HepG2 (cell line): Measurements from ENCODE around the gene MRPS7. TPM values are rescaled to one million over a fixed set of nuclear protein-coding genes. Genes with fewer than 3 reads are reported as not detected.

Experiments used
- ATF5 ChIP-seq: sonication (generic); formaldehyde crosslinking; IDR thresholded peaks from 2 replicates; pipeline ENCODE4 v1.4.0; 2020; ENCODE audit warnings: mild to moderate bottlenecking, low read depth, missing genetic modification reagents
- BRD4 ChIP-seq: sonication (generic); formaldehyde crosslinking; IDR thresholded peaks from 2 replicates; pipeline ENCODE4 v1.4.0; 2020; ENCODE audit warnings: missing genetic modification reagents
- CSRNP1 ChIP-seq: sonication (generic); formaldehyde crosslinking; IDR thresholded peaks from 2 replicates; pipeline ENCODE4 v1.8.1; 2023; ENCODE audit warnings: mild to moderate bottlenecking, missing genetic modification reagents
- CTCF ChIP-seq: sonication (generic); formaldehyde crosslinking; IDR thresholded peaks from 2 replicates; pipeline ENCODE4 v1.5.0; 2020; ENCODE audit warnings: mild to moderate bottlenecking, missing genetic modification reagents, moderate library complexity
- EEA1 ChIP-seq: sonication (generic); formaldehyde crosslinking; IDR thresholded peaks from 2 replicates; pipeline ENCODE4 v1.5.1; 2020; ENCODE audit warnings: mild to moderate bottlenecking, missing genetic modification reagents, borderline replicate concordance
- GPN1 ChIP-seq: sonication (generic); formaldehyde crosslinking; IDR thresholded peaks from 2 replicates; pipeline ENCODE4 v1.5.1; 2020; ENCODE audit warnings: missing genetic modification reagents, borderline replicate concordance
- HNF1B ChIP-seq: sonication (generic); formaldehyde crosslinking; IDR thresholded peaks from 2 replicates; pipeline ENCODE4 v1.5.1; 2020; ENCODE audit warnings: mild to moderate bottlenecking, moderate library complexity, missing genetic modification reagents
- KLF15 ChIP-seq: sonication (generic); formaldehyde crosslinking; IDR thresholded peaks from 2 replicates; pipeline ENCODE4 v1.8.1; 2023; ENCODE audit warnings: borderline replicate concordance, mild to moderate bottlenecking, inconsistent platforms, missing genetic modification reagents, mixed read lengths
- MAF1 ChIP-seq: sonication (generic); formaldehyde crosslinking; IDR thresholded peaks from 2 replicates; pipeline ENCODE4 v1.5.0; 2020; ENCODE audit warnings: missing genetic modification reagents, borderline replicate concordance
- ONECUT2 ChIP-seq: sonication (generic); formaldehyde crosslinking; IDR thresholded peaks from 2 replicates; pipeline ENCODE4 v1.4.0; 2020; ENCODE audit warnings: missing genetic modification reagents
- PREB ChIP-seq: sonication (generic); formaldehyde crosslinking; IDR thresholded peaks from 2 replicates; pipeline ENCODE4 v1.4.0; 2020; ENCODE audit warnings: missing genetic modification reagents
- REPIN1 ChIP-seq: sonication (generic); formaldehyde crosslinking; IDR thresholded peaks from 2 replicates; pipeline ENCODE4 v1.8.0; 2022; ENCODE audit warnings: missing genetic modification reagents, low read depth, mild to moderate bottlenecking, borderline replicate concordance
- SRF ChIP-seq: IDR thresholded peaks from 2 replicates; pipeline ENCODE4 v1.6.1; 2011; ENCODE audit warnings: mild to moderate bottlenecking, low read depth, low read length, moderate library complexity
- ZBTB8A ChIP-seq: sonication (generic); formaldehyde crosslinking; IDR thresholded peaks from 2 replicates; pipeline ENCODE4 v1.4.0; 2020; ENCODE audit warnings: mild to moderate bottlenecking, low read depth, missing genetic modification reagents, borderline replicate concordance
- ZFP36L2 ChIP-seq: sonication (generic); formaldehyde crosslinking; IDR thresholded peaks from 2 replicates; pipeline ENCODE4 v1.4.0; 2020; ENCODE audit warnings: missing genetic modification reagents
- ZFP37 ChIP-seq: sonication (generic); formaldehyde crosslinking; IDR thresholded peaks from 2 replicates; pipeline ENCODE4 v1.4.0; 2020; ENCODE audit warnings: missing genetic modification reagents, borderline replicate concordance
- ZMYM2 ChIP-seq: sonication (generic); formaldehyde crosslinking; IDR thresholded peaks from 2 replicates; pipeline ENCODE4 v1.8.0; 2022; ENCODE audit warnings: mild to moderate bottlenecking, missing genetic modification reagents
- ZNF143 ChIP-seq: sonication (generic); formaldehyde crosslinking; IDR thresholded peaks from 2 replicates; pipeline ENCODE4 v1.4.0; 2020; ENCODE audit warnings: missing genetic modification reagents
- ZNF282 ChIP-seq: fragments of 450-650 bp; IDR thresholded peaks from 2 replicates; pipeline ENCODE4 v1.6.1; 2018; ENCODE audit not compliant: partially characterized antibody
- ZNF30 ChIP-seq: sonication (generic); formaldehyde crosslinking; IDR thresholded peaks from 2 replicates; pipeline ENCODE4 v1.5.0; 2020; ENCODE audit warnings: mild to moderate bottlenecking, missing genetic modification reagents
- ZNF550 ChIP-seq: sonication (generic); formaldehyde crosslinking; IDR thresholded peaks from 2 replicates; pipeline ENCODE4 v1.4.0; 2020; ENCODE audit warnings: mild to moderate bottlenecking, missing genetic modification reagents, borderline replicate concordance
- ZNF562 ChIP-seq: sonication (generic); formaldehyde crosslinking; IDR thresholded peaks from 2 replicates; pipeline ENCODE4 v1.8.0; 2022; ENCODE audit warnings: missing genetic modification reagents, borderline replicate concordance
- polyA plus RNA-seq, 8 experiments: library from polyadenylated mRNA; depleted of rRNA in 3 of 8; stranded (reverse) in 7 of 8; unstranded in 1 of 8; fragments of >200 nt; fragmentation: Illumina TruSeq in 4 of 8; extraction: Trizol in 4 of 8; gene quantifications; 2 replicates each; pipeline versions ENCODE4 v1.2.1 to v1.2.3, GENCODE V29; 2011 to 2016; ENCODE audit warnings: low read depth in 4 of 8, missing spikeins in 1 of 8, mixed read lengths in 1 of 8; ENCODE audit not compliant: insufficient read depth in 1 of 8
- total RNA-seq, 5 experiments: library from RNA; depleted of rRNA; stranded (reverse); fragments of >200 nt; fragmentation: Illumina TruSeq; extraction: Trizol; gene quantifications; 2 replicates each; pipeline ENCODE4 v1.2.3, GENCODE V29; 2016; ENCODE audit warnings: low read depth in 1 of 5

Gene MRPS7
- total and polyA plus RNA-seq, 2 of the 13 experiments (the other 11 are each of a cell fraction or from before 2014, with no cell fraction given): 97.0 to 162 TPM

GRCh38 chr17:75308732-75309629 is 47.3 kb downstream of the MRPS7 start (continued):
- no peak for TF ChIP-seq ZNF550 (CRISPR knock-in tag)
- TF ChIP-seq PREB (CRISPR knock-in tag): no peak
- 0 out of 2 replicates have a peak, but pooled peaks have one; percentile 1 for TF ChIP-seq SRF
- peak; percentile 81 for TF ChIP-seq HNF1B (CRISPR knock-in tag)
- TF ChIP-seq REPIN1 (CRISPR knock-in tag): peak; percentile 83
- no peak for TF ChIP-seq MAF1
- no peak for TF ChIP-seq ZNF282
- no peak for TF ChIP-seq ZNF30
- no peak for TF ChIP-seq KLF15 (CRISPR knock-in tag)
- no peak for TF ChIP-seq ZFP37 (CRISPR knock-in tag)
- TF ChIP-seq ATF5: peak; percentile 79; the same call in 1 of the 2 replicates
- no peak for TF ChIP-seq ZFP36L2
- no peak; the same call in 1 of the 2 replicates for TF ChIP-seq CTCF
- peak; percentile 60; the same call in 1 of the 2 replicates for TF ChIP-seq EEA1 (CRISPR knock-in tag)
- TF ChIP-seq GPN1 (CRISPR knock-in tag): no peak; the same call in 1 of the 2 replicates
- TF ChIP-seq ONECUT2 (CRISPR knock-in tag): no peak
- TF ChIP-seq CSRNP1: peak; percentile 10; the same call in 1 of the 2 replicates
- no peak for TF ChIP-seq ZBTB8A (CRISPR knock-in tag)
- TF ChIP-seq ZNF143 (CRISPR knock-in tag): no peak; the same call in 1 of the 2 replicates
- TF ChIP-seq ZMYM2: no peak; the same call in none of the 2 replicates
- no peak for TF ChIP-seq ZNF562 (CRISPR knock-in tag)
- TF ChIP-seq BRD4 (CRISPR knock-in tag): peak; percentile 88
